Astrocyte of the cerebellum (primary cell): ENCODE measurements around the gene NOC2L.

Experiments
- DNase-seq: peaks from one replicate; pipeline ENCODE4 v3.0.0-alpha.2; 2011; ENCODE audit warnings: low read depth
- H3K4me3 ChIP-seq: 2 replicates; pipeline ENCODE4 v1.5.1; 2011; ENCODE audit warnings: mild to moderate bottlenecking, low read depth, low read length, moderate library complexity
- in situ Hi-C: cut with HindIII; loops from 2 replicates; pipeline ENCODE4 v1.10.0; 2017; ENCODE audit warnings: low sequenced_read_pairs
- TF ChIP-seq, protein P1 (sequence below): IDR thresholded peaks from 2 replicates; pipeline ENCODE4 v1.5.1; 2012; ENCODE audit warnings: low read length, low read depth, moderate library complexity, mild to moderate bottlenecking; ENCODE audit errors: missing control alignments

The NOC2L gene

DNA sequence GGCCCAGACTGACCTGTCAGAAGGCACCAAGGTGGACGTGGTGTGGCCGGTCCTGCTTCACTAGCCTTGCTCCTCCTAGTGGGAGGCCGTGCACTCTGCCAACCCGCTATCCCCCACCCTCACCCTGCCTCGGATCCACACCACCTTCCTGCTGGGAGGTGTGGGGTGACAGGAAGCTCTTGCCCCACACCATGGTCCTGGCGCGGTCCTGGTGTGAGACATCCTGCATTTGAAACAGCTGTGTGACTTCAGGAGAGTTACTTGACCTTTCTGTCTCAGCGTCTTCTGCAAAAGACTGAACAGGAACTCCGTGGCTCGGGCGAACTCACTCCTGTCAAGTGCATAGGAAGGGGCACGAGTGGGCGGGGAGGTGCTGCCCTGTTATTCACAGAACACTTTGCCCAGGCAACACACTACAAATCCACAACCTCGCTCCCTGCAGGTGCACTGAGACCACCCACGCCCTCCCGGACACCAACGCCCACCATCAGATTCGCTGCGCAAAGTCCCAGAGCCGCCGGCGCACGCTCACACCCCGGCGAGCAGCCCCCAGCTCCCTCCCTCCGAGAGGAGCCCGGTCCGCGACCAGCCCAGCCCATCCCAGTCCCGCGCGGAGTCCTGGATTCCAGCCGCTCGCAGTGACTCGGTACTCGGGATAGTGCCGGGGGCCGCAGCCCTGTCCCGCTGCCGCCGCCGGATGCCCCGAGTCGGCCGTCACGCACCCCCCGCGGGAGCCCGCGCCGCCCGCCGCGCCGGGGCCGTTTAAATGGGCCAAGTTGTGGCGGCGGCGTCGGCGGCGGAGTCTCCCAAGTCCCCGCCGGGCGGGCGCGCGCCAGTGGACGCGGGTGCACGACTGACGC, 35.7 kb downstream of the NOC2L start, which contains the start of gene SAMD11:
Gene SAMD11, plus strand, starts transcription at position 793 of the 860 bp plus-strand sequence. CDS start 509 bp downstream, outside the sequence.
- H3K4me3 ChIP-seq = peak within 1 kb of the TSS; percentile 59
- TF ChIP-seq, protein P1, sequence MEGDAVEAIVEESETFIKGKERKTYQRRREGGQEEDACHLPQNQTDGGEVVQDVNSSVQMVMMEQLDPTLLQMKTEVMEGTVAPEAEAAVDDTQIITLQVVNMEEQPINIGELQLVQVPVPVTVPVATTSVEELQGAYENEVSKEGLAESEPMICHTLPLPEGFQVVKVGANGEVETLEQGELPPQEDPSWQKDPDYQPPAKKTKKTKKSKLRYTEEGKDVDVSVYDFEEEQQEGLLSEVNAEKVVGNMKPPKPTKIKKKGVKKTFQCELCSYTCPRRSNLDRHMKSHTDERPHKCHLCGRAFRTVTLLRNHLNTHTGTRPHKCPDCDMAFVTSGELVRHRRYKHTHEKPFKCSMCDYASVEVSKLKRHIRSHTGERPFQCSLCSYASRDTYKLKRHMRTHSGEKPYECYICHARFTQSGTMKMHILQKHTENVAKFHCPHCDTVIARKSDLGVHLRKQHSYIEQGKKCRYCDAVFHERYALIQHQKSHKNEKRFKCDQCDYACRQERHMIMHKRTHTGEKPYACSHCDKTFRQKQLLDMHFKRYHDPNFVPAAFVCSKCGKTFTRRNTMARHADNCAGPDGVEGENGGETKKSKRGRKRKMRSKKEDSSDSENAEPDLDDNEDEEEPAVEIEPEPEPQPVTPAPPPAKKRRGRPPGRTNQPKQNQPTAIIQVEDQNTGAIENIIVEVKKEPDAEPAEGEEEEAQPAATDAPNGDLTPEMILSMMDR = no peak
- DNase-seq = peak; percentile 49
- in situ Hi-C loops = no loop called here

DNA sequence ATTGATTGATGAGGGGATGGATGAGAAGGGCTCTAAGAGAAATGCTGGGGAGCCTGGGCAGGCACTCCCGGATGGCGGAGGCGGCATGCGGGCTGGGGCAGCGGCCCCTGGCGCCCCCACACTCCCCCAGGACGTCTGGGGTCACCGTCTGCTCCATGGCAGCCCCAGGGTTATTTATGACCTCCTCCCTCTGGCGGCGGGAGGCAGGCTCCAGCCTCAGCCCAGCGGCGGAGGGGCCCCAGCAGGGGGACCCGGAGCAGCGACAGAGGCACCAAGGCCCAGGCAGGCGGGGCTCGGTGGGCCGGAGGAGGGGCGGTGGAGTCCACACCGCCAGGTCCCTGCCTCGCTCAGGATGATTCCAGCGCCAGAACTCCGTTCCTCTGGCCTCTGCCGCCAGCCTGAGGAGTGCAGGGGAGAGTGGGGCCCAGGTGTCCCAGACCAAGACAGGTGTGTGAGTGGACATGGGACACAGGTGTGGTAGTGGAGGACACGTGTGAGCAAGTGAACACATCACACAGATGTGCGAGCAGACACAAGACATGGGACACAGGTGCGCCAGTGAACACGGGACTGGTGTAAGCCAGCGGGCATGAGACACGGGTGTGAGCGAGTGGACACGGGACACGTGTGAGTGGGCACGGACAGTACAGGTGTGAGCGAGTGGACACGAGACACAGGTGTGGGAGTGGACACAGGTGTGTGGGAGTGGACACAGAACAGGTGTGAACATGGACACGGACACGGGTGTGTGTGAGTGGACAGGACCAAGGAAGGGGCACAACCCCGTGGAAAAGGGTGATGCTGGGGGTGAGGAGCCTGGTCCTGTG, 37.8 kb downstream of the NOC2L start:
- in situ Hi-C loops = no loop called here
- no peak overlapping the region for H3K4me3 ChIP-seq
- DNase-seq = peak; percentile 29
- TF ChIP-seq, protein P1 = peak; percentile 55

GRCh38 chr1:920521-920920, 38.5 kb downstream of the NOC2L start:
- DNase-seq = no peak
- TF ChIP-seq, protein P1 = no peak
- H3K4me3 ChIP-seq = no peak overlapping the region
- in situ Hi-C loops = no loop called here

DNA sequence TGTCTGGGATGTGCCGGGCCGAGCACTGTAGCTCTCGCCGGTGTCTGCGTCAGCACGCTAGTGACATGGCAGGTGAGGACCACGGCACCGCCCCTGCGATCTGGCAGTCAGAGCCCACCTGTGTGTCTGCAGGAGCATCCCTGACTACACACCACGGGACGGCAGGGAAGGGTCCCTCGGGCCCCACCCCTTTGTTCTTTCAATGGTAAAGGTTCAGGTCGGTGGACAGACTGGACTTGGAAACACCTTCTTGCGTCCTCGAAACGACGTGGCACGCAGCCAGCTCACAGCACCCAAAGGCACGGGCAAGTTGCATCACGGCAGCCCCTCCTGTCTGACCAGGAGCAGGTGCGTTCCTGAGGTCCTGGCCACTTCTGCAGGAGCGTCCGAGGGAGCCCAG, 39.0 kb downstream of the NOC2L start:
- in situ Hi-C loops = no loop called here
- no peak for DNase-seq
- TF ChIP-seq, protein P1 = no peak
- no peak overlapping the region for H3K4me3 ChIP-seq

DNA sequence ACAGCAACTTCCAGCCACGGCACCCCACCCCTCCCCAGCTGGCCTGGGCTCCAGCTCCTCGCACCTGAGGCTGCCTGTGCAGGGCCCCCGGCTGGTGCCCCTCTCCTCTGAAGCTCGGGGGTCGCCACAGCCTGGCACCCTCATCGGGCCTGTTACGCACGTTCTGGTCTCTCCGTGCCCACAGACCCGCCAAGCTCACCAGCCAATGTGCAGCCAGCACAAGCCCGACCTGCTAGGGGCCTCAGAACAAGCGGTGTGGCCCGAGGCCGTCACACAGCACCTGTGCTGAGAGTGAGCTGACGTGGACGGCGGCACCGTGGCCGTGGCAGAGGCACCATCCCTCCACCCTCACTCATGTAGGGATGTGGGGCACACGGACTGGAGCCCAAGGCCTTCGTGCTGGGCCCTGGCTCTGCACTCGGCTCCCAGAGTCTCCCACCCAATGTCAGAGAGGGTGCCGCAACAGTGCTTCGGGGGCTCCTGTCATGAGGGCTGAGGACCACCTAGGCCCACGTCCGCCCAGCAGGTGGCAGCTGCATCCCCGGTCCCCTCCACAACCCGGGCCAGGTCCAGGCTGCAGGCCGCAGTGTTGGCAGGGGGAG, 39.7 kb downstream of the NOC2L start:
- TF ChIP-seq, protein P1 = peak; percentile 12
- in situ Hi-C loops = no loop called here
- DNase-seq = no peak
- no peak overlapping the region for H3K4me3 ChIP-seq

DNA sequence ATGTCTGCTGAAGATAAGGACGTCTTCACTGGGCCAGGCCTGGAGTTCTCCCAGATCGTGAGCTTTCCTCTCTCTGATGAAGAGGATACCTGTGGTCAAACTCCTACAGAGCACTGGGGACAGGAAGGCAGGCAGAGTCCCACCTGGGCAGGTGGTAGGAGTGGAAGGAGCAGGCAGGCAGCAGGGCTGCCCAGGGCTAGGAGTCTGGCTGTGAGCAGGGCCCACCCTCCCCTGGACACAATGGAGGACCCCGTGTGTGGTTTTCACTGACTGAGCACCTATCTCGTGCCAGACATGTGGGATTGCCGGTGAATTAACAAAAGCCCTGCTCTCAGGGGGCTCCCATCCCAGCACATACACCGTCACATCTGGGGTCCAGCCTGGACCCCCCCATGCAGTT, 40.2 kb downstream of the NOC2L start:
- TF ChIP-seq, protein P1 = no peak
- no peak overlapping the region for H3K4me3 ChIP-seq
- in situ Hi-C loops = no loop called here
- DNase-seq = no peak
